HepG2 (cell line): ENCODE measurements around the gene AKAP12. TPM values are rescaled to one million over a fixed set of nuclear protein-coding genes. Genes with fewer than 3 reads are reported as not detected.
A peak's percentile ranks its signal among the peaks of the same experiment; 100 is the strongest.

ENCODE experiments used
- BHLHE40 ChIP-seq: IDR thresholded peaks from 2 replicates; pipeline ENCODE4 v1.6.1; 2011; ENCODE audit warnings: low read length, improper control_type of control experiment
- EP300 ChIP-seq, 3 experiments: sonication (generic) in 1 of 3; formaldehyde crosslinking in 1 of 3; IDR thresholded peaks; 2 replicates each; pipeline versions ENCODE4 v1.5.1 to v1.6.1; 2011 to 2020; ENCODE audit warnings: low read depth in 2 of 3, low read length in 2 of 3, borderline replicate concordance in 1 of 3, improper control_type of control experiment in 1 of 3, mild to moderate bottlenecking in 1 of 3, missing genetic modification reagents in 1 of 3, moderate library complexity in 1 of 3
- FOSL2 ChIP-seq: sonication (generic); formaldehyde crosslinking; IDR thresholded peaks from 2 replicates; pipeline ENCODE4 v1.4.0; 2020; ENCODE audit warnings: missing genetic modification reagents
- FOXA3 ChIP-seq: IDR thresholded peaks from 2 replicates; pipeline ENCODE4 v1.6.1; 2016; ENCODE audit warnings: missing genetic modification reagents, missing compliant biosample characterization
- GFI1 ChIP-seq: sonication (generic); formaldehyde crosslinking; IDR thresholded peaks from 2 replicates; pipeline ENCODE4 v1.5.0; 2020; ENCODE audit warnings: missing genetic modification reagents, mild to moderate bottlenecking, borderline replicate concordance
- HNRNPL ChIP-seq: fragments of 200-400 bp; formaldehyde crosslinking; IDR thresholded peaks from 2 replicates; pipeline ENCODE4 v1.6.1; 2017; ENCODE audit warnings: mild to moderate bottlenecking, low read depth, low read length
- KLF13 ChIP-seq: sonication (generic); formaldehyde crosslinking; IDR thresholded peaks from 2 replicates; pipeline ENCODE4 v1.4.0; 2020; ENCODE audit warnings: mild to moderate bottlenecking, missing genetic modification reagents
- NR2F1 ChIP-seq, 2 experiments: fragments of 450-650 bp in 1 of 2; formaldehyde crosslinking in 1 of 2; IDR thresholded peaks; 2 replicates each; pipeline versions ENCODE4 v1.5.0 to v1.6.1; 2016 to 2020; ENCODE audit warnings: mild to moderate bottlenecking in 1 of 2, missing compliant biosample characterization in 1 of 2, missing genetic modification reagents in 1 of 2, moderate library complexity in 1 of 2
- SATB2 ChIP-seq: sonication (generic); formaldehyde crosslinking; IDR thresholded peaks from 2 replicates; pipeline ENCODE4 v1.5.0; 2020; ENCODE audit warnings: missing genetic modification reagents
- TBL1XR1 ChIP-seq: fragments of 150-350 bp; IDR thresholded peaks from 2 replicates; pipeline ENCODE4 v1.6.1; 2014; ENCODE audit warnings: borderline replicate concordance, low read length; ENCODE audit not compliant: partially characterized antibody
- TBX2 ChIP-seq: sonication (generic); formaldehyde crosslinking; IDR thresholded peaks from 2 replicates; pipeline ENCODE4 v1.5.0; 2020; ENCODE audit warnings: missing genetic modification reagents, mild to moderate bottlenecking, borderline replicate concordance
- THAP11 ChIP-seq: IDR thresholded peaks from 2 replicates; pipeline ENCODE4 v1.6.1; 2016; ENCODE audit warnings: missing biosample characterization, missing genetic modification reagents
- ZBTB1 ChIP-seq: sonication (generic); formaldehyde crosslinking; IDR thresholded peaks from 2 replicates; pipeline ENCODE4 v1.4.0; 2020; ENCODE audit warnings: missing genetic modification reagents, borderline replicate concordance
- ZBTB3 ChIP-seq: sonication (generic); formaldehyde crosslinking; IDR thresholded peaks from 2 replicates; pipeline ENCODE4 v1.4.0; 2020; ENCODE audit warnings: low read depth, mild to moderate bottlenecking, moderate library complexity, missing genetic modification reagents, borderline replicate concordance
- ZGPAT ChIP-seq: IDR thresholded peaks from 2 replicates; pipeline ENCODE4 v1.6.1; 2016; ENCODE audit warnings: mild to moderate bottlenecking
- ZNF335 ChIP-seq: sonication (generic); formaldehyde crosslinking; IDR thresholded peaks from 2 replicates; pipeline ENCODE4 v1.4.0; 2020; ENCODE audit warnings: missing genetic modification reagents
- ZNF558 ChIP-seq: sonication (generic); formaldehyde crosslinking; IDR thresholded peaks from 2 replicates; pipeline ENCODE4 v1.9.0; 2022; ENCODE audit warnings: mild to moderate bottlenecking, missing genetic modification reagents, borderline replicate concordance
- polyA plus RNA-seq, 8 experiments: library from polyadenylated mRNA; depleted of rRNA in 3 of 8; stranded (reverse) in 7 of 8; unstranded in 1 of 8; fragments of >200 nt; fragmentation: Illumina TruSeq in 4 of 8; extraction: Trizol in 4 of 8; gene quantifications; 2 replicates each; pipeline versions ENCODE4 v1.2.1 to v1.2.3, GENCODE V29; 2011 to 2016; ENCODE audit warnings: low read depth in 4 of 8, missing spikeins in 1 of 8, mixed read lengths in 1 of 8; ENCODE audit not compliant: insufficient read depth in 1 of 8
- total RNA-seq, 5 experiments: library from RNA; depleted of rRNA; stranded (reverse); fragments of >200 nt; fragmentation: Illumina TruSeq; extraction: Trizol; gene quantifications; 2 replicates each; pipeline ENCODE4 v1.2.3, GENCODE V29; 2016; ENCODE audit warnings: low read depth in 1 of 5
- TF ChIP-seq, protein P1 (sequence below): sonication (generic); IDR thresholded peaks from 2 replicates; pipeline ENCODE4 v1.6.1; 2016; ENCODE audit warnings: low read depth, borderline replicate concordance
- TF ChIP-seq, protein P2 (sequence below): sonication (generic); formaldehyde crosslinking; IDR thresholded peaks from 2 replicates; pipeline ENCODE4 v1.4.0; 2020; ENCODE audit warnings: mild to moderate bottlenecking, missing genetic modification reagents, borderline replicate concordance

The AKAP12 gene
- total and polyA plus RNA-seq, 2 of the 13 experiments (the other 11 are each of a cell fraction or from before 2014, with no cell fraction given): 10.6 to 19.0 TPM

- TF ChIP-seq EP300 (IDR thresholded peaks at IDR 0.05; ENCODE audit: low read depth in 2 of 2, low read length in 2 of 2): peak in 1 of 2 experiments; percentile 42; a peak in 1 of 4 replicates
- no peak for TF ChIP-seq EP300 (CRISPR knock-in tag; IDR thresholded peaks at IDR 0.05; ENCODE audit: borderline replicate concordance)
- TF ChIP-seq BHLHE40: peak; percentile 73
- no peak for TF ChIP-seq ZGPAT (CRISPR knock-in tag)
- TF ChIP-seq SATB2 (CRISPR knock-in tag): no peak
- TF ChIP-seq HNRNPL: no peak
- TF ChIP-seq TBX2: peak; percentile 31; the same call in 1 of the 2 replicates
- peak; percentile 36 for TF ChIP-seq FOSL2 (CRISPR knock-in tag)
- peak; percentile 70 for TF ChIP-seq FOXA3 (CRISPR knock-in tag)
- peak; percentile 69 to 88; a peak in 3 of 4 replicates for TF ChIP-seq NR2F1 (CRISPR knock-in tag; IDR thresholded peaks at IDR 0.05)
- TF ChIP-seq, protein P1, sequence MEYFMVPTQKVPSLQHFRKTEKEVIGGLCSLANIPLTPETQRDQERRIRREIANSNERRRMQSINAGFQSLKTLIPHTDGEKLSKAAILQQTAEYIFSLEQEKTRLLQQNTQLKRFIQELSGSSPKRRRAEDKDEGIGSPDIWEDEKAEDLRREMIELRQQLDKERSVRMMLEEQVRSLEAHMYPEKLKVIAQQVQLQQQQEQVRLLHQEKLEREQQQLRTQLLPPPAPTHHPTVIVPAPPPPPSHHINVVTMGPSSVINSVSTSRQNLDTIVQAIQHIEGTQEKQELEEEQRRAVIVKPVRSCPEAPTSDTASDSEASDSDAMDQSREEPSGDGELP: no peak
- no peak for TF ChIP-seq ZBTB3 (CRISPR knock-in tag)
- no peak for TF ChIP-seq ZNF558 (CRISPR knock-in tag)
- no peak for TF ChIP-seq ZNF335 (CRISPR knock-in tag)
- TF ChIP-seq THAP11: no peak
- no peak for TF ChIP-seq ZBTB1 (CRISPR knock-in tag)
- no peak for TF ChIP-seq KLF13
- peak; percentile 99 for TF ChIP-seq GFI1
- TF ChIP-seq, protein P2, sequence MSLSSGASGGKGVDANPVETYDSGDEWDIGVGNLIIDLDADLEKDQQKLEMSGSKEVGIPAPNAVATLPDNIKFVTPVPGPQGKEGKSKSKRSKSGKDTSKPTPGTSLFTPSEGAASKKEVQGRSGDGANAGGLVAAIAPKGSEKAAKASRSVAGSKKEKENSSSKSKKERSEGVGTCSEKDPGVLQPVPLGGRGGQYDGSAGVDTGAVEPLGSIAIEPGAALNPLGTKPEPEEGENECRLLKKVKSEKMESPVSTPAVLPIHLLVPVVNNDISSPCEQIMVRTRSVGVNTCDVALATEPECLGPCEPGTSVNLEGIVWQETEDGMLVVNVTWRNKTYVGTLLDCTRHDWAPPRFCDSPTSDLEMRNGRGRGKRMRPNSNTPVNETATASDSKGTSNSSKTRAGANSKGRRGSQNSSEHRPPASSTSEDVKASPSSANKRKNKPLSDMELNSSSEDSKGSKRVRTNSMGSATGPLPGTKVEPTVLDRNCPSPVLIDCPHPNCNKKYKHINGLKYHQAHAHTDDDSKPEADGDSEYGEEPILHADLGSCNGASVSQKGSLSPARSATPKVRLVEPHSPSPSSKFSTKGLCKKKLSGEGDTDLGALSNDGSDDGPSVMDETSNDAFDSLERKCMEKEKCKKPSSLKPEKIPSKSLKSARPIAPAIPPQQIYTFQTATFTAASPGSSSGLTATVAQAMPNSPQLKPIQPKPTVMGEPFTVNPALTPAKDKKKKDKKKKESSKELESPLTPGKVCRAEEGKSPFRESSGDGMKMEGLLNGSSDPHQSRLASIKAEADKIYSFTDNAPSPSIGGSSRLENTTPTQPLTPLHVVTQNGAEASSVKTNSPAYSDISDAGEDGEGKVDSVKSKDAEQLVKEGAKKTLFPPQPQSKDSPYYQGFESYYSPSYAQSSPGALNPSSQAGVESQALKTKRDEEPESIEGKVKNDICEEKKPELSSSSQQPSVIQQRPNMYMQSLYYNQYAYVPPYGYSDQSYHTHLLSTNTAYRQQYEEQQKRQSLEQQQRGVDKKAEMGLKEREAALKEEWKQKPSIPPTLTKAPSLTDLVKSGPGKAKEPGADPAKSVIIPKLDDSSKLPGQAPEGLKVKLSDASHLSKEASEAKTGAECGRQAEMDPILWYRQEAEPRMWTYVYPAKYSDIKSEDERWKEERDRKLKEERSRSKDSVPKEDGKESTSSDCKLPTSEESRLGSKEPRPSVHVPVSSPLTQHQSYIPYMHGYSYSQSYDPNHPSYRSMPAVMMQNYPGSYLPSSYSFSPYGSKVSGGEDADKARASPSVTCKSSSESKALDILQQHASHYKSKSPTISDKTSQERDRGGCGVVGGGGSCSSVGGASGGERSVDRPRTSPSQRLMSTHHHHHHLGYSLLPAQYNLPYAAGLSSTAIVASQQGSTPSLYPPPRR (CRISPR knock-in tag): peak; percentile 81; the same call in 1 of the 2 replicates
- no peak for TF ChIP-seq TBL1XR1
Measured at GRCh38 chr6:151307501-151307900, 67.7 kb downstream of the AKAP12 start (continued).
